Gastrocnemius medialis (tissue), 4 donors: Measurements from ENCODE around the gene RAET1L.

Source experiments
- CTCF ChIP-seq, 5 experiments: fragments of 450-650 bp in 3 of 5; fragments of 200-600 bp in 2 of 5; sonication (generic) in 2 of 5; IDR thresholded peaks in 4 of 5; conservative IDR thresholded peaks in 1 of 5; 1 replicate in 4 of 5; 2 replicates in 1 of 5; pipeline ENCODE4 v1.5.1; 2016 to 2019; ENCODE audit warnings: antibody characterized with exemption in 5 of 5, mild to moderate bottlenecking in 3 of 5, moderate library complexity in 3 of 5
- POLR2A ChIP-seq, 2 donors: fragments of 450-650 bp; IDR thresholded peaks; one replicate each; pipeline ENCODE4 v1.6.1; 2017; ENCODE audit warnings: antibody characterized with exemption in 2 of 2, mild to moderate bottlenecking in 2 of 2, moderate library complexity in 2 of 2

- TF ChIP-seq CTCF (IDR thresholded peaks at IDR 0.05 in 4 of 5, conservative IDR thresholded peaks at IDR 0.05 in 1 of 5) (no peak), POLR2A (IDR thresholded peaks at IDR 0.05) (no peak)
These were observed 1.9 kb upstream of the RAET1L start for GRCh38 chr6:150026976-150027805.
